ENCODE measurements around the gene LRSAM1.

The LRSAM1 gene

DNA sequence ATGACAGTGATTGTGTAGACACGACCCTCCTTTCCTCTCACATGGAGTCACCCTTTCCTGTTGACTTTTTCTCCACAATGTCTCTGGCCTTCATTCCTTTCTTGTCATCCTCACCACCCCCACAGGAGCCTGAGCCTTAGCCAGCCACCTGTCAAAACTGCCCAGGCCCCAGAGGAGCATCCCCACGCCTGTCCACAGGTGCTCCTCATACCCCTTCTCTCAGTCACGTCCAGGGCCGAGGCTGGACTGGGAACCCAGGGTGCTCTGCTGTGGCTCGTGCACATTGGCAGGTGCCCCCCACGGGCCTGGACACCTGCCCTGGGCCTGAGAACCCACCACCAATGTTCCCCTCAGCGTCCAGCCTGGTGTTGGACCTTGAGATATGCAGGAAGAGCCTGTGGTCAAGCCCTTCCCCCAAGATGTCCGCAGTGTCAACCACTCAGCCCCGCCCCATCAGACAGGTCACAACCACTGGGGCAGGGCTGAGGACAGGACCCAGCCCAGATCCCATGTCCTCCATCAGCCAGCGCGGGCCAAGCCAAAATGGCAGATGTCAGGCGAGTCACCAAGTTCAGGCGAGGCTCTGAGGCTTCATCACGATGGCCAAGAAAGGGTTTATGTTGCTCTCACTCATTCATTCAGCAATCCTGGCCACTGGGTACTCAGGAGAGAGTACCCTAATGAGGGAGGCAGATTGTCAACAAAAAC lies 95.0 kb downstream of the LRSAM1 start:
- H3K4me1 ChIP-seq (ENCODE audit: control extremely low read depth in 1 of 4, control insufficient read depth in 4 of 4, insufficient read depth in 4 of 4, low read length in 3 of 4), result peaks cover 0 to 52% (median 14%) of the 10 kb centered on the region in 4 experiments
- ChIA-PET POLR2A (no interaction called here), CTCF (no interaction called here)
- 92% methylated on average over 14 of the region's 14 CpGs for WGBS (ENCODE audit: insufficient coverage)
- H3K36me3 ChIP-seq (ENCODE audit: control insufficient read depth in 4 of 4, insufficient read depth in 4 of 4, low read length in 3 of 4), result peaks cover 0 to 3% (median 0%) of the 10 kb centered on the region in 4 experiments
- peak overlapping the region in 1 of 7 experiments; percentile 42 for H3K4me3 ChIP-seq (ENCODE audit: control insufficient read depth in 1 of 7, extremely low read depth in 1 of 7, insufficient read depth in 4 of 7, low read depth in 2 of 7, low read length in 6 of 7)
- H3K9me3 ChIP-seq (ENCODE audit: control extremely low read depth in 1 of 5, control insufficient read depth in 4 of 5, insufficient read depth in 2 of 5, low read depth in 1 of 5, low read length in 4 of 5), result no peaks in the 10 kb centered on the region
- H3K27me3 ChIP-seq (replicated peaks in 2 of 5; ENCODE audit: control insufficient read depth in 4 of 5, insufficient read depth in 5 of 5, low read length in 4 of 5), result no peaks in the 10 kb centered on the region
- no peak for DNase-seq
- no peak overlapping the region for H3K27ac ChIP-seq (ENCODE audit: insufficient read depth in 1 of 2, low read depth in 1 of 2, low read length in 2 of 2, poor library complexity in 1 of 2, severe bottlenecking in 2 of 2)

- H3K9me3 ChIP-seq (ENCODE audit: control extremely low read depth in 1 of 5, control insufficient read depth in 4 of 5, insufficient read depth in 2 of 5, low read depth in 1 of 5, low read length in 4 of 5), result no peaks in the 10 kb centered on the region
- H3K36me3 ChIP-seq (ENCODE audit: control insufficient read depth in 4 of 4, insufficient read depth in 4 of 4, low read length in 3 of 4), result peaks cover 0 to 3% (median 0%) of the 10 kb centered on the region in 4 experiments
- DNase-seq, result no peak
- CTCF ChIA-PET, result interaction anchor here (1.0 to 1.4 kb wide), 4 partner anchors 10 to 37 kb away, joined by 3 to 4 read pairs (median 4); no protein-coding TSS in a partner anchor
- no peaks in the 10 kb centered on the region for H3K27me3 ChIP-seq (replicated peaks in 2 of 5; ENCODE audit: control insufficient read depth in 4 of 5, insufficient read depth in 5 of 5, low read length in 4 of 5)
- H3K4me1 ChIP-seq (ENCODE audit: control extremely low read depth in 1 of 4, control insufficient read depth in 4 of 4, insufficient read depth in 4 of 4, low read length in 3 of 4), result peaks cover 0 to 44% (median 14%) of the 10 kb centered on the region in 4 experiments
- no peak overlapping the region for H3K27ac ChIP-seq (ENCODE audit: insufficient read depth in 1 of 2, low read depth in 1 of 2, low read length in 2 of 2, poor library complexity in 1 of 2, severe bottlenecking in 2 of 2)
- 98% methylated on average over 4 of the region's 10 CpGs for WGBS (ENCODE audit: insufficient coverage)
- H3K4me3 ChIP-seq (ENCODE audit: control insufficient read depth in 1 of 7, extremely low read depth in 1 of 7, insufficient read depth in 4 of 7, low read depth in 2 of 7, low read length in 6 of 7), result no peak overlapping the region
- POLR2A ChIA-PET, result no interaction called here
Measured at GRCh38 chr9:127548352-127548881, 97.1 kb downstream of the LRSAM1 start.

- 100% methylated on average over 5 of the region's 10 CpGs for WGBS (ENCODE audit: insufficient coverage)
- Histone ChIP-seq H3K36me3 (ENCODE audit: control insufficient read depth in 4 of 4, insufficient read depth in 4 of 4, low read length in 3 of 4) (peaks cover 0 to 3% (median 0%) of the 10 kb centered on the region in 4 experiments), H3K27me3 (replicated peaks in 2 of 5; ENCODE audit: control insufficient read depth in 4 of 5, insufficient read depth in 5 of 5, low read length in 4 of 5) (no peaks in the 10 kb centered on the region), H3K9me3 (ENCODE audit: control extremely low read depth in 1 of 5, control insufficient read depth in 4 of 5, insufficient read depth in 2 of 5, low read depth in 1 of 5, low read length in 4 of 5) (no peaks in the 10 kb centered on the region), H3K4me1 (ENCODE audit: control extremely low read depth in 1 of 4, control insufficient read depth in 4 of 4, insufficient read depth in 4 of 4, low read length in 3 of 4) (peaks cover 0 to 50% (median 14%) of the 10 kb centered on the region in 4 experiments), H3K4me3 (ENCODE audit: control insufficient read depth in 1 of 7, extremely low read depth in 1 of 7, insufficient read depth in 4 of 7, low read depth in 2 of 7, low read length in 6 of 7) (no peak overlapping the region), H3K27ac (ENCODE audit: insufficient read depth in 1 of 2, low read depth in 1 of 2, low read length in 2 of 2, poor library complexity in 1 of 2, severe bottlenecking in 2 of 2) (no peak overlapping the region)
- no peak for DNase-seq
- POLR2A ChIA-PET, result no interaction called here
- CTCF ChIA-PET, result interaction anchor here (0.7 to 1.4 kb wide), 4 partner anchors 24 to 46 kb away, joined by 3 to 4 read pairs (median 3); no protein-coding TSS in a partner anchor
Measured at GRCh38 chr9:127549218-127549617, 97.9 kb downstream of the LRSAM1 start.

DNA sequence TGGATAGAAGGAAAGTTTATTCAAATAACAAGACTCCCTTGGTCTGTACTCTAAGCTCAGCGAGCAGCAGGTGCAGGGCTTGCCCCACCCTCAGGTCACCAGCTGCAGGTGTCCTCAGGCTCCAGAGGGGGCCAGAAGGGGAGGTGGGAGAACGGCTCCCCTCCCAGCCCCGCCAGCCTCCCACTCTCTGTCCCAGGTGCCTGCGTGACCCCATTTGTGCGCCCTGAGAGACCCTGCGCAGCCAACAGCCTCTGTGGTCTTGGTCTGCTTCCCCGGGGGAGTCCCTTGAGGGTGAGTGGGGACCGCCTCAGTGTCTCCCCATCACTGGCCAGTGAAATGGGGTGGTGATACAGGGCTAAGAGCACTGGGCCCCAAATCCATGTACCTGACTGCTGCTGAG lies 98.4 kb downstream of the LRSAM1 start:
- Histone ChIP-seq H3K4me1 (ENCODE audit: control extremely low read depth in 1 of 4, control insufficient read depth in 4 of 4, insufficient read depth in 4 of 4, low read length in 3 of 4) (peaks cover 0 to 54% (median 14%) of the 10 kb centered on the region in 4 experiments), H3K27me3 (replicated peaks in 2 of 5; ENCODE audit: control insufficient read depth in 4 of 5, insufficient read depth in 5 of 5, low read length in 4 of 5) (no peaks in the 10 kb centered on the region), H3K4me3 (ENCODE audit: control insufficient read depth in 1 of 7, extremely low read depth in 1 of 7, insufficient read depth in 4 of 7, low read depth in 2 of 7, low read length in 6 of 7) (no peak overlapping the region), H3K27ac (ENCODE audit: insufficient read depth in 1 of 2, low read depth in 1 of 2, low read length in 2 of 2, poor library complexity in 1 of 2, severe bottlenecking in 2 of 2) (no peak overlapping the region), H3K9me3 (ENCODE audit: control extremely low read depth in 1 of 5, control insufficient read depth in 4 of 5, insufficient read depth in 2 of 5, low read depth in 1 of 5, low read length in 4 of 5) (no peaks in the 10 kb centered on the region), H3K36me3 (ENCODE audit: control insufficient read depth in 4 of 4, insufficient read depth in 4 of 4, low read length in 3 of 4) (peaks cover 0 to 3% (median 0%) of the 10 kb centered on the region in 4 experiments)
- CTCF ChIA-PET, result interaction anchor here (0.7 kb wide), 1 partner anchor 47 kb away, joined by 3 read pairs; no protein-coding TSS in a partner anchor
- no peak for DNase-seq
- POLR2A ChIA-PET, result no interaction called here
- WGBS (ENCODE audit: insufficient coverage), result 98% methylated on average over 7 of the region's 8 CpGs

GRCh38 chr9:127550282-127550681 lies 99.0 kb downstream of the LRSAM1 start:
- Histone ChIP-seq H3K27ac (ENCODE audit: insufficient read depth in 1 of 2, low read depth in 1 of 2, low read length in 2 of 2, poor library complexity in 1 of 2, severe bottlenecking in 2 of 2) (no peak overlapping the region), H3K27me3 (replicated peaks in 2 of 5; ENCODE audit: control insufficient read depth in 4 of 5, insufficient read depth in 5 of 5, low read length in 4 of 5) (no peaks in the 10 kb centered on the region), H3K36me3 (ENCODE audit: control insufficient read depth in 4 of 4, insufficient read depth in 4 of 4, low read length in 3 of 4) (peaks cover 0 to 3% (median 0%) of the 10 kb centered on the region in 4 experiments), H3K4me1 (ENCODE audit: control extremely low read depth in 1 of 4, control insufficient read depth in 4 of 4, insufficient read depth in 4 of 4, low read length in 3 of 4) (peaks cover 0 to 54% (median 15%) of the 10 kb centered on the region in 4 experiments), H3K4me3 (ENCODE audit: control insufficient read depth in 1 of 7, extremely low read depth in 1 of 7, insufficient read depth in 4 of 7, low read depth in 2 of 7, low read length in 6 of 7) (no peak overlapping the region), H3K9me3 (ENCODE audit: control extremely low read depth in 1 of 5, control insufficient read depth in 4 of 5, insufficient read depth in 2 of 5, low read depth in 1 of 5, low read length in 4 of 5) (no peaks in the 10 kb centered on the region)
- 100% methylated on average over 1 of the region's 1 CpG for WGBS (ENCODE audit: insufficient coverage)
- no peak for DNase-seq
- POLR2A ChIA-PET, result no interaction called here
- CTCF ChIA-PET, result interaction anchor here (0.9 kb wide), 1 partner anchor 34 kb away, joined by 7 read pairs; no protein-coding TSS in a partner anchor

DNA sequence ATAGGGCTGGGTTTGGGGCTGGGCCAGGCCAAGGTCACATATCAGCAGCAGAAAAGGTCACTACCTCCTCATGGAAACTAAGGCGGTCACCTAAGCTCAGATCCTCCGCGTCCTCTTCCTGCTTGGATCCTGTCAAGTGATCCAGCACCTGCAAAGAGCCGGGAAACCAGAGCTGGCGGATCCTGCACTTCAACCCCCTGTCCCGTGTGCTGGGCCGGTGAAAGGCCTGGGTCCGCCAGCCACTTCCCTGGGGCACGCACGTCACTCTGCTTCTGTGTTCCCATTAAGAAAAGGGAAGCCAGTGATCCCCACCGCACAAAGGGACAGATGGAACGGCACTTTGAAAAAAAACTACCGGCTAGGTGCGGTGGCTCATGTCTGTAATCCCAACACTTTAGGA lies 99.4 kb downstream of the LRSAM1 start:
- Histone ChIP-seq H3K36me3 (ENCODE audit: control insufficient read depth in 4 of 4, insufficient read depth in 4 of 4, low read length in 3 of 4) (peaks cover 0 to 3% (median 0%) of the 10 kb centered on the region in 4 experiments), H3K9me3 (ENCODE audit: control extremely low read depth in 1 of 5, control insufficient read depth in 4 of 5, insufficient read depth in 2 of 5, low read depth in 1 of 5, low read length in 4 of 5) (no peaks in the 10 kb centered on the region), H3K27me3 (replicated peaks in 2 of 5; ENCODE audit: control insufficient read depth in 4 of 5, insufficient read depth in 5 of 5, low read length in 4 of 5) (no peaks in the 10 kb centered on the region), H3K4me3 (ENCODE audit: control insufficient read depth in 1 of 7, extremely low read depth in 1 of 7, insufficient read depth in 4 of 7, low read depth in 2 of 7, low read length in 6 of 7) (no peak overlapping the region), H3K4me1 (ENCODE audit: control extremely low read depth in 1 of 4, control insufficient read depth in 4 of 4, insufficient read depth in 4 of 4, low read length in 3 of 4) (peaks cover 0 to 54% (median 15%) of the 10 kb centered on the region in 4 experiments), H3K27ac (ENCODE audit: insufficient read depth in 1 of 2, low read depth in 1 of 2, low read length in 2 of 2, poor library complexity in 1 of 2, severe bottlenecking in 2 of 2) (no peak overlapping the region)
- DNase-seq, result no peak
- WGBS (ENCODE audit: insufficient coverage), result 94% methylated on average over 12 of the region's 14 CpGs
- ChIA-PET POLR2A (no interaction called here), CTCF (interaction anchor here (0.9 kb wide), 1 partner anchor 34 kb away, joined by 7 read pairs; no protein-coding TSS in a partner anchor)
